ENCODE data around the gene MATN4. TPM values are rescaled to one million over a fixed set of nuclear protein-coding genes. Genes with fewer than 3 reads are reported as not detected.
"Not testable (repeated sequence)": the region's sequence is repeated elsewhere in the genome, so short reads cannot be mapped to it uniquely, and the experiment has no call there.

The MATN4 gene
- 0.18 TPM in 1 of 2 replicates, not detected in the other for total RNA-seq (2014; rRNA removed; shearing (Covaris generic))

DNA sequence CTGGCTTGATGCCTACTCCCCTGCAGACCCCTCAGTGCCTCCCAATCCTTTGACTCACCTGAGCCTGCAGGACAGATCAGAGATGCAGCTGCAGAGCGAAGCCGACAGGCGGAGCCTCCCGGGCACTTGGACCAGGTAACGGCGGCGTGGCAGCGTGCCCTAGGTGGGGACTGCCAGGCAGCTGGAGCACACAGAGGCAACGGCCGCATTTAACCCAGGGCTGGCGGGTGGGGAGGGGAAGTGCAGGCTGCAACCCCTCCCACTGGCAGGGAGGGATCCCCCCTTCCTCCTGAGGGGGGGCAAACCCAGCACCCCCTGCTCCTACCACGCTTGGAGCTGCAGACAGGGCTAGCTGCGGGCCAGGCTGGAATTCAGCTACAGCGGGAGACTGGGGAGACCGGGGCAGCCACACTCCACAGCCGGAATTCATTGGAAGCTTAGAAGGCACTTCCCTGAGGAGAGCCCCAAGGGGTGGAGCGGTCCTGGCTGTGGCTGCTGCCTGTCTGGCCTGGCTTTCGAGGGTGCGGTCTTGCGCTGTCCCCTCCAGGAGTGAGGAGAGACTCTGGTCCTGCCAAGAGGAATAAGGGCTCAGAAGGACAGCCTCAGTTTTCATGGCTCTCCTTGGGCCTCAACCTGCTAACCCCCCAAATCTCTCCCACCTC is at the start of gene MATN4:
TSS of gene MATN4 (minus strand) at position 183 of the 662 bp plus-strand sequence. CDS start 2,717 bp downstream, outside the sequence.
- DNase-seq: no peak
- no peaks in the 10 kb centered on the region for H3K36me3 ChIP-seq
- no peaks in the 10 kb centered on the region; the same call in 1 of the 2 replicates for H3K4me1 ChIP-seq
- H3K27ac ChIP-seq: no peak within 1 kb of the TSS
- no peak within 1 kb of the TSS for H3K4me3 ChIP-seq
- H3K9me3 ChIP-seq (replicated peaks): no peaks in the 10 kb centered on the region
- H3K27me3 ChIP-seq: peaks cover 15% of the 10 kb centered on the region; the same call in 1 of the 2 replicates

DNA sequence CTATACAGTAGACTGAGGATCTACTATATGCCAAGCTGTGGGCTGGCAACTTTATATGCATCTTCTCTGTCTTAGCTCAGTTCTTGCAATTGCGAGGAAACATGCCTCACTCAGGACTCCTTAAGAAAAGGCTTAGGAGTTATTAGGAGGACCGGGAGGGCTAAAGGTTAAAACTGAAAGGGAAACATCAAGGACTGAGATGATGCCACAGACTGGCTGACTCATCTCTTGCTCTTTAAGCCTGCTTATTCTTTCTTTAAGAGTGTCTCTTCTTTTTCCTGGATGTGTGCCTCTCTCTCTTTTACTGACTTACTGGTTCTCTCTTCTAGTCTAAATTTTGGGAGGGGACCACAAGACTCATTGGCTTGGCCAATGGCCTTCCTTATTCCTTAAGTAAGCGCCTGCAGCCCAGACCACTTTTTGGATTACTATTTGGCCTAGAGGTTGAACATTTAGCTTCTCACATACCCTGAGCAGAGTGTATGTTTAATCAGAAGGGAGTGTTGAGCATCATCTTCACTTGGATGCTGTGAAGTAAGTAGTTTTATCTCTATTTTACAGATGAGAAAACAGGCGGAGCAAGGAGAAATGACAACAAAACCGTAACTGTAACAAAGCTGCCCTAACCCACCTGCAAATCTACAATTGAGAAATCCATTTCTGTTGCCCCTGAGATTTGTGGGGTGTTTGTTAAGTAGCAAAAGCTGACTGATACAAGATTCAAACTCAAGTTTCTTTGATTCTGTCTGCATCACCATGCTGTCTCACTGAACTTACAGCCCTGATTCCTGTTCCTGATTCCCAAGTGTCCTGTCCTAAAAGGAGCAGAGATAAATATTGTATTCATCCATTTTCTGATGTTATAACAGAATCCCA is 47.3 kb upstream of the MATN4 start:
- no peaks in the 10 kb centered on the region for H3K27me3 ChIP-seq
- H3K9me3 ChIP-seq (replicated peaks): no peaks in the 10 kb centered on the region
- H3K4me3 ChIP-seq: no peak overlapping the region
- H3K36me3 ChIP-seq: no peaks in the 10 kb centered on the region
- no peak for DNase-seq
- H3K4me1 ChIP-seq: peaks cover 39% of the 10 kb centered on the region
- no peak overlapping the region for H3K27ac ChIP-seq

DNA sequence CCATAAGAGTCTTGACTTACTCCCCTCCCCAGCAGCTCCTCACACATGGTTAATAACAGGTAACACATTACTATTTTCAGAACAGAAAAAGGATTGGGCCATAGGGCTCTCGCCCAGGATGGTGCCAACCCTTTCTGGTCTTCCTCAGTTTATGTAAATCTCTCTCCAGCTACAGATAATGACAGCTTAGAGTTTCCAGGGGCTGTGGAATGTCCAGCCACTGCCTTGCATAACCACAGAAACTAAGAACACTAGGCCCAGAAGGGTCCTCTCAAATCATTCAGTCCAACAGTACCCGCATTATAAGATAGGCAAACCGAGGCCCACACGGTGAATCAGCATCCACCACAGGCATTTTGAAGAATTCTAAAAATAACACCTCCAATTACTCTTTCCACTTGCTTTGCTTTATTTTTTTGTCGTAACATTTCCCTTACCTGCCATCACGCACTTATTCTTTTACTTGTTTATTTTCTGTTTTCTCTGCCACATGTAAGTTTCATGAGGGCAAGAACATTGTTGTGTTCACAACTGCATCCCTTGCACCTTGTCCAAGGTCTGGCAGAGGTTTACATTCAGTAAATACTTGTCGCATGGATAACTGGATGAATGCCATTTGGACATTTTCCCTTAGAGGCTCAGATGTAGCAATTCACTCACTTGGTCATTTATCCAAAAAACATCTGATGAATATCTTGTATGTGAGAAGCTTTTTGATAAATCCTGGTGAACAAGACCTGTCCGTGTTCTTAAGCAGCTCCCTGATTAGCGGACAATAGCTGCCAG is 46.5 kb upstream of the MATN4 start:
- no peaks in the 10 kb centered on the region for H3K9me3 ChIP-seq (replicated peaks)
- H3K4me1 ChIP-seq: peaks cover 31% of the 10 kb centered on the region
- no peaks in the 10 kb centered on the region for H3K27me3 ChIP-seq
- no peak overlapping the region for H3K4me3 ChIP-seq
- DNase-seq: no peak
- H3K27ac ChIP-seq: no peak overlapping the region
- H3K36me3 ChIP-seq: no peaks in the 10 kb centered on the region

- no peaks in the 10 kb centered on the region for H3K27me3 ChIP-seq
- H3K27ac ChIP-seq: no peak overlapping the region
- DNase-seq: no peak
- H3K4me3 ChIP-seq: no peak overlapping the region
- H3K36me3 ChIP-seq: no peaks in the 10 kb centered on the region
- no peaks in the 10 kb centered on the region for H3K9me3 ChIP-seq (replicated peaks)
- H3K4me1 ChIP-seq: peaks cover 25% of the 10 kb centered on the region
These were observed 45.6 kb upstream of the MATN4 start for GRCh38 chr20:45353746-45354145.

DNA sequence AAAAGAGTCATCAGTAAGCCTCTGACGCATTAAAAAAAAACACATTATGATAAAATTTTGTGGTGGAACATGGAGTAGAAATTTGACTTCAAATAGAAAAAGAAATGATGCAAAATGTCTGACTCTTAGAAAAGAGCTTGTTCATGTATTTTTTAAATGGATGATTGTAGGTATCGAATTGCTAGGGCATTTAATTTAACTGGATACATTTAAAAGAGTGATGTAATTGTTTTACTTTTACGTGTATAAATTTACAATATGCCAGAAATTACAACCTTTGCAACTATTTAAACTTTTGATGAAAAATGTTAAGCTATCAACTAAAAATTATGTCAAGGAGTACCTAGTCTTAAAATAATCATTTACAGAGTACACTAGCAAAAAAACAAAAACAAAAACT is 44.6 kb upstream of the MATN4 start:
- H3K4me3 ChIP-seq: no peak overlapping the region
- no peak overlapping the region for H3K27ac ChIP-seq
- H3K27me3 ChIP-seq: no peaks in the 10 kb centered on the region
- H3K4me1 ChIP-seq: peaks cover 19% of the 10 kb centered on the region
- no peak for DNase-seq
- H3K9me3 ChIP-seq (replicated peaks): no peaks in the 10 kb centered on the region
- no peaks in the 10 kb centered on the region for H3K36me3 ChIP-seq

GRCh38 chr20:45350795-45351194 is 42.7 kb upstream of the MATN4 start:
- H3K27ac ChIP-seq; DNase-seq; H3K36me3 ChIP-seq; H3K27me3 ChIP-seq; H3K9me3 ChIP-seq (replicated peaks); H3K4me3 ChIP-seq: not testable (repeated sequence)
- H3K4me1 ChIP-seq: peaks cover 29% of the 10 kb centered on the region

DNA sequence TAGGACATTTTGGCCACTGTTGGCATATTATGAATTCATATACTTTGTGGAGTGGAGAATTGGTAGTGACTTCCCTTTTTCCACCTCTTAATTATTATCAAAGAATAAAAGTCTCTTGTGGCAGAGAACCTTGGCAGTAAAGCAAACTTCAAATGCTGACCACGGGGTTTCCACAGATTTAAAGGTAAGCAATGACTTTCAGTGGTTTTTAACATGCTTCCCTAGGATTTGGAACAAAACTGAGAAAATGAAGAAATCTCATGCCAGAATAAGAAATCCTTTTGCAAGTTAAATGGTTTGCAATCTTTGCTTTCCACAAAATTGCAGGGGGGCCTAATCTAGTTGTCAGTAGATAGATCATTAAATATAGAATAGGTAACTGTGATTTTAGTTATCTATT is 42.1 kb upstream of the MATN4 start:
- Histone ChIP-seq H3K9me3 (replicated peaks) (no peaks in the 10 kb centered on the region), H3K27me3 (no peaks in the 10 kb centered on the region)

GRCh38 chr20:45347936-45348778 is 40.1 kb upstream of the MATN4 start, which contains the start of gene SDC4:
SDC4 (minus strand) TSS chr20:45348424; CDS start chr20:45348384, 40 bp downstream.
- no peaks in the 10 kb centered on the region for H3K27me3 ChIP-seq

More for the DNA sequence above, 42.1 kb upstream of the MATN4 start:
- H3K27ac ChIP-seq: no peak overlapping the region
- peaks cover 32% of the 10 kb centered on the region for H3K4me1 ChIP-seq
- no peaks in the 10 kb centered on the region for H3K36me3 ChIP-seq
- no peak for DNase-seq
- H3K4me3 ChIP-seq: no peak overlapping the region

GRCh38 chr20:45347297-45347935 is 39.3 kb upstream of the MATN4 start:
- Histone ChIP-seq H3K27me3 (no peaks in the 10 kb centered on the region), H3K4me3 (peak overlapping the region; percentile 90), H3K36me3 (0 out of 2 replicates have a peak, but pooled peaks cover 2% of the 10 kb centered on the region), H3K4me1 (peaks cover 45% of the 10 kb centered on the region), H3K9me3 (replicated peaks) (no peaks in the 10 kb centered on the region), H3K27ac (peak overlapping the region; percentile 68)
- DNase-seq: no peak

More at GRCh38 chr20:45347936-45348778, 40.1 kb upstream of the MATN4 start, which contains the start of gene SDC4:
- peak within 1 kb of the TSS; percentile 90 for H3K4me3 ChIP-seq
- peak; percentile 73 to 80 for DNase-seq
- H3K36me3 ChIP-seq: 0 out of 2 replicates have a peak, but pooled peaks cover 2% of the 10 kb centered on the region
- H3K9me3 ChIP-seq (replicated peaks): no peaks in the 10 kb centered on the region
- H3K4me1 ChIP-seq: peaks cover 40% of the 10 kb centered on the region
- H3K27ac ChIP-seq: peak within 1 kb of the TSS; percentile 68

DNA sequence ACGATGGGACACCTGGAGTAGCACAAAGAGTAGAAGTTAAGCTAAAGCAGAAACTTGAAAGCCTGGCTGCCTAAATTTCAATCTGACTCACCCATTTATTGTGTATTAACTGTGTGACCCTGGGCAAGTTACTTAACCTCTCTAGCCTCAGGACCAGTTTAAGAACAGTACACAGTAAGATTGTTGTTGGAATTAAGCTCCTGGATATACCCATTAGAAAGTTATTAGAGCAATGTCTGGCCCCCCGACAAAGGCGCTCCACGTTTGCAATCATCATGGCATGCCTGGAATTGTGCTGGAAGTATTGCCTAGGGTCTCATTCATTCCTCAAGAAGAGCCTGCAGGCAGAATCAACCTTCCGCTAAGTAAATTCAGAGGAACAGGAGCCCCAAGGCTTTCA is 38.8 kb upstream of the MATN4 start:
- no peaks in the 10 kb centered on the region for H3K9me3 ChIP-seq (replicated peaks)
- H3K27me3 ChIP-seq: no peaks in the 10 kb centered on the region
- H3K27ac ChIP-seq: no peak overlapping the region
- H3K4me3 ChIP-seq: peak overlapping the region; percentile 90
- no peak for DNase-seq
- H3K4me1 ChIP-seq: peaks cover 50% of the 10 kb centered on the region
- H3K36me3 ChIP-seq: 0 out of 2 replicates have a peak, but pooled peaks cover 2% of the 10 kb centered on the region

DNA sequence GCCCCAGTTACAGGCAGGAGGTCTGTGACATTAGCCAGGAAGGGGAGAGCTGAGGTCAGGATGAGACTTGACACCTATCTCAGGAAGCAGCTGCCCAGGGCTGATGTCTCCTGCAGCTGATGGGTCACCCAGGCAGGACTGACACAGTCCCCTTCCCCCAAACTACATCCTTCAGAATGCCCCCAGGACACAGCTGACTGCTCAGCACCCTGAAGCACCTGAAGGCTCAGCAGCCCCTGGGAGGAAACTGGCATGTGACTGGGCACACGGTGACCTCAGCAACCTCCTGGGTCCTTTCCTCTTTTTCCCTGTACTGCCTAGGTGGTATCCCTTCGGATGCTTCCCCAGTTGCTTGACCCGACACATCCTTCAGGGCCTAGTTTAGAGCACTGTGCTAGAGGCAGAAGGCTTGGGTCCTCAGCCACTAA is 38.2 kb upstream of the MATN4 start:
- no peak overlapping the region; the same call in 1 of the 2 replicates for H3K27ac ChIP-seq
- no peaks in the 10 kb centered on the region for H3K9me3 ChIP-seq (replicated peaks)
- H3K36me3 ChIP-seq: 0 out of 2 replicates have a peak, but pooled peaks cover 2% of the 10 kb centered on the region
- H3K27me3 ChIP-seq: no peaks in the 10 kb centered on the region
- DNase-seq: peak in 1 of 2 experiments; percentile 53
- H3K4me1 ChIP-seq: peaks cover 56% of the 10 kb centered on the region
- H3K4me3 ChIP-seq: no peak overlapping the region

- H3K27me3 ChIP-seq: no peaks in the 10 kb centered on the region
- H3K27ac ChIP-seq: peak overlapping the region; percentile 0; the same call in 1 of the 2 replicates
- peaks cover 57% of the 10 kb centered on the region for H3K4me1 ChIP-seq
These were observed 37.2 kb upstream of the MATN4 start for GRCh38 chr20:45345104-45345936.

More at GRCh38 chr20:45345104-45345936, 37.2 kb upstream of the MATN4 start:
- DNase-seq: no peak
- H3K9me3 ChIP-seq (replicated peaks): no peaks in the 10 kb centered on the region
- H3K36me3 ChIP-seq: 0 out of 2 replicates have a peak, but pooled peaks cover 2% of the 10 kb centered on the region
- H3K4me3 ChIP-seq: no peak overlapping the region

Measured in SJCRH30 (cell line).